HK-2 (cell line): ENCODE data around the gene RGP1.

Experiments used
- DNase-seq: peaks from one replicate; pipeline ENCODE4 v3.0.0-alpha.2; 2018; ENCODE audit not compliant: unreplicated experiment

The RGP1 gene

GRCh38 chr9:35723426-35723825 lies 25.7 kb upstream of the RGP1 start:
- DNase-seq, result no peak

DNA sequence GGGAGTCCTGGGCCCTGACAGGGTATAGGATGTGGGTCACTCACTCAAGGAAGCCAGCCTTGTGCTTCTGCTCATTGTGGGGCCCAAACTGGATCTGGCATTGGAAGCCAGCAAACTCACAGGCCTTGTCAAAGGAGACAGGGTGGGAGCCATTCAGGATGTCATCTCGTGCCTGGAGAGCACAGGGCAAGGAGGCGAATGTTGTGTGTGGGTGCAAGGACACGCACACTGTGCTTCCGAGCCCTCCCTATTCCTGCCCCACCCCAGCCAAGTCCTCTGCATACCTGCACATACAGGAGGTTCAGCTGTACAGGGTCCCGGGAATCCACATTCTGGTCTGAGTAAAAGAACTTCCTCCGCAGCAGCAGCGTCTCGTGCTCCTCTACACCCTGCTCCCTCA lies 25.2 kb upstream of the RGP1 start:
- no peak for DNase-seq

DNA sequence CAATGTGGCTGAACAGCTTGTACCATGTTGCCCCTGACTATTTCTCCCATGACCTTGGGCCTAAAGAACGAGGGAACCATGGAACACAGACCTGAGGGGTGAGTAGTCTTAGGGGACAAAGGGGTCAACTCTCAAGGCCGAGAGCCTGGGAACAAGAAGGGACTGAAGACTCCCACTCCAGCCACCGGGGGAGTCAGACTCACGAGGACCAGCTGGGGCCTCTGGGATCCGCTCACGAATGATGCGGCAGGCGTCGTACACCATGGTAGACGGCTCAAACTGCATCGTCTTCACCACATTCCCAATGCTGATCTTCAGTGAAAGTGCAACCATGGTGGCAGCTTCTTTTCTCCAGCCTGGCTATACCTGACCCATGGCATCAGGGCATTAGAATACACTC lies 23.7 kb upstream of the RGP1 start:
- DNase-seq, result no peak

DNA sequence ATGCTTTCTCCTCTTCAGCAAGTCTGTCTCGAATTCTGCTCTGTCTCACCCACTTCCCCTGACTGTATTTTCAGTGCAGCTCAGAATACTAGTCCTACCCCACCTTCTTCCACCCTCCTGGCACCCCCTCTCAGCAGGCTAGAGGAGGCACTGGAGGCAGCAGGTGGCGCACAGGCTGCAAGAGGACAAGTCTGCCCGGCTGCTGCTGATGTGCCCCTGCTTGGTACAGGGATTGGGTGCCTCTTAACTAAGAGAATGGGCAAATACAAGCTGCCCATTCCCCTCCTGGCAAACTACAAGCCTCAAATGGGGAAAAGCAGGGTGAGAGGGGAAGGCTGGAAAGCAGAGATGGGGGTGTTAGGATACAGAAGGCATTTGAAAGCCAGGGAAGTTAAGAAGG lies 22.2 kb upstream of the RGP1 start:
- no peak for DNase-seq

DNA sequence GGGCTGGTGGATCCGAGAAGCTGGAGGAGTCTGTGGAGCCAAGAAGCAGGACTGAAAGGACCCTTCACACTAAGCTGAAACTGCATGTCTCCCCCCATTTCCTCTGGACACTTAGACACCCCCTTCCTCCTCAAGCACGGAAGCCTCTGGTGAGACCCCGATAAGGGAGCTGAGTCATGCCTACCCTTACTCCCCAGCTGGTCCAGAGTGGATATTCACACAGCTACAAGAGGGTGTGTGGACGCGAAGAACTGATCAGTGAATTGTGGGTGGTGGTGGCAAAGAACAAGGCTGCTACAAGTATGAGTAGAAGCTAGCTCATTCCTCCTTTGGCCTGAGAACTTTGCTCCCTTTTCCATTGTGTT lies 21.4 kb upstream of the RGP1 start:
- DNase-seq, result no peak

DNA sequence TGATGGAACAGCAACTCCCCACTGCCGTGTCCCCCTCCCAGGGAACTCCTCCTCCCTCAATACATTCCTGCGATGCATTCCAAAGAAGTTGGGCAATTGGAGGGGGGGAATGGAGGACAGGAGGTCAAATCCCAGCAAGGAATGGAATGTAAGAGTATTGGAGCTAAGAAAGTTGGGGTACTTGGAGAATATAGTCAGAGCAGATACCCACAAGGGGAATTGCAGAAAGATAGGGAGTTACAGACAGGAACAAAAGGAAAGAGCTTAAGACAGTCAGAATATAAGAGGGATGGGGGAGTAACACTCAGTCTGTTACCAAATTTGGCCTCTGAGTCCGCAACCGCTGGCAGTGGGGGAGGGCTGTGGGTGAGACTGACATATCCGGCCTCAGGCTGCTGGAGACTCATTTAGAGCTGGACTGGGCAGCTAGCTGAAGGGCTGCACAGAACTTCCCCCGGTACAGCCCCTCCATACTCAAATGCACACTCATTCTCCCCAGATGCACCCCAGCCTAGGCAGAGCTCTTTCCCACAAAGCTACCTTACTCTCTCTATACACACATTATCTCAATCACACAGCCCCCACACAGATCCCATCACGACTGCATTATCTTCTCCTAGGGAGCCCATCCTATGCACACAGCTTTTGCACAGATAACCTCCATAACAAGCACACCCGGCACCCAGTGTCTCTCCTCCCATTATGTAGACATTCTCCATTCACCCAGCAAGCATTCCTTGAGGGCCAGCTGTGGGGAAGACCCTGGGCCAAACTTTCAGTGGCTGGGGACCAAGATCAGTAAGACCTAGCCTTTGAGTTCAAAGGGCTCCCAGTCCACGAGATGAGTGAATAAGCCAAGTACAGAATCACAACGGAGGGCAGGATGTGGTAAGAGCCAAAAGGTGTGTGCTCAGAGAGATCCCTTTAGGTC lies 20.8 kb upstream of the RGP1 start:
- DNase-seq, result peak; percentile 63

DNA sequence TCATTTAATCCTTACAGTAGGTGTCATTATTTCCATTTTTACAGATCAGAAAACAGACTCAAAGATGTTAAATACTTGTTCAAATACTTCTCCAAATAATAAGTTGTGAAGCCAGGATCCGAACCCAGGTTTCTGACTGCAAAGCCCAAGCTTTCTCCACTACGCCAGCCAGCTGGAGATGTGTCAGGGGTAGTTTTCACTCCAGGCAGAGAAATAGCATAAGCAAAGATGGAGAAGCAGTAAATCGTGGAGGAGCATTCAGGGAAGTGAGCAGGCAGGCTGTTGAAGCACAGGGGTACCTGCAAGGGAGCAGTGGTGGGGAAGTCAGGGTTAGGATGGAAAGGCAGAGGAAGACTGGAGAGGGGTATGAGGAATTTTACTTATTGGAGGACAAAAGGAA lies 20.0 kb upstream of the RGP1 start:
- DNase-seq, result no peak

GRCh38 chr9:35729700-35730485 lies 19.2 kb upstream of the RGP1 start:
- DNase-seq, result peak; percentile 55

DNA sequence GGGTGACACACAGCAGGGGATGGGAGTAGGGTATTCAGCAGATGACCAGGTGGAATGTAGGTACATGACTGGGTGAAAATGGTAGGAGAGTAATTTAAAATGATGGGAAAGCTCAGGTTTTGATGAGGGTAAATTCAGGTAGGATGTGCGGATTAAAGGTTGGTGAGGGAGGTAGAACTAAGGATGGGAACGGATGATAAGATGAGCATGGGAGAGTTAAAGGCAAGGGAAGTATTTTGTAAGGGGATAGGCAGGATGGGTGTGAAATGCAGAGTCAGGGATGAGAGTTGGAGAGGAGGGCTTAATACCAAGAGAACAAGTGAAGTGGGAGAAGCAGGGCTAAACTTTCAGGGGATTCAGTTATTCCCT lies 18.6 kb upstream of the RGP1 start:
- no peak for DNase-seq

DNA sequence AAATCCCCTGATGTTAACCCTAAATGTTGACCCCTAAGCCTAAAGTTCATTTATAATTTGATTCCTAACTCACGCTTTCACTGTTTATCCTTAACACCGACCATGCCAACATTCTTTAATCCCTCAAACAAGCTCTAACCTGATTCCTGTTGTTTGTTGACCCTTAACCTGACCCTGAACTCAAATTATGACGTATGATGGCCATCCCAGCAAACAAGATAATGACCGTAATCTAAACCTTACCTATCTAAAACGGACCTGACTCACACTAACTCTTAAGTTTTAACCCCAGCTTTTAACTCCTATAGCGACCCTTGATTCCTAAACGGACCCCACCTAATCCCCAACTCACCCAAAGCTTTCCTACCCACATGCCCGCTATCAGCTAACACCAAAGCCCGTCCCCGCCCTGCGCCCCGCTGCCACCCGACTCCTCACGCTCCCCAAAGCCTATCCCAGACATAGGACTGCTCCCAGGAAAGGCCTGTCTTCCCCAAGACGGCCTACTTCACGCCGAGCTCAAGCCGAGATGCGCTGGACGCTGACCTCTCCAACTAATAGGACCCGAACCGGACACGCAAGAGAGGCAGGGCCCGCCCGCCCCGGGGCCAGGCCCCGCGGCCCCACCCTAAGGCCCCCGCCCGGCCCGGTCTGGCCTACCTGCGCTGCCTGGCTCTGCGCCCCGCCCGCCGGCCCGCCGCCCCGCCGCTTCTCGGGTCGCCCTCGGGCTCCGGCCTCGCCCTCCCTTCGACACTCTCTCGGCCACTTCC lies 17.5 kb upstream of the RGP1 start:
- no peak for DNase-seq

- peak; percentile 94 for DNase-seq
Observed at GRCh38 chr9:35732185-35732799, 16.8 kb upstream of the RGP1 start, which contains the start of the genes CREB3 and TLN1. Gene CREB3 (plus strand): TSS chr9:35732666. CDS start chr9:35732773, 107 bp downstream. Gene TLN1 (minus strand): TSS chr9:35732195. CDS start chr9:35725694, 6,501 bp downstream.

DNA sequence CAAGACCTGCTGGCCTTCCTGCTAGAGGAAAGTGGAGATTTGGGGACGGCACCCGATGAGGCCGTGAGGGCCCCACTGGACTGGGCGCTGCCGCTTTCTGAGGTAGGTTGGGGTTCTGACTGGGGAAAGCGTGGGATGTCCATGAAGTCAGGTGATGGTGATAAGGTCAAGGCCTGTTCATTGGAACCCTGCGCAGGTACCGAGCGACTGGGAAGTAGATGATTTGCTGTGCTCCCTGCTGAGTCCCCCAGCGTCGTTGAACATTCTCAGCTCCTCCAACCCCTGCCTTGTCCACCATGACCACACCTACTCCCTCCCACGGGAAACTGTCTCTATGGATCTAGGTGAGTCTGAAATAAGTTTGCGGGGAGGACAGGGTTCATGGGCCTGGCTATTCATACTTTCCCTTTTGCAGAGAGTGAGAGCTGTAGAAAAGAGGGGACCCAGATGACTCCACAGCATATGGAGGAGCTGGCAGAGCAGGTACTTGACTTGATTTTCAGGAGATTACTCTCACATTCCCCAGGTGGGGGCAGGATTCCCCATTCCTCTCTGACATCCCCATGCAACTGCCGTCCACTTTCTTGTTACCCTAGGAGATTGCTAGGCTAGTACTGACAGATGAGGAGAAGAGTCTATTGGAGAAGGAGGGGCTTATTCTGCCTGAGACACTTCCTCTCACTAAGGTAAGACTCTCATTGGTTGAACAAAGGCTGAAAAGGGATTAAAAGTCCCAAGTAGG lies 16.1 kb upstream of the RGP1 start:
- DNase-seq, result peak; percentile 55

DNA sequence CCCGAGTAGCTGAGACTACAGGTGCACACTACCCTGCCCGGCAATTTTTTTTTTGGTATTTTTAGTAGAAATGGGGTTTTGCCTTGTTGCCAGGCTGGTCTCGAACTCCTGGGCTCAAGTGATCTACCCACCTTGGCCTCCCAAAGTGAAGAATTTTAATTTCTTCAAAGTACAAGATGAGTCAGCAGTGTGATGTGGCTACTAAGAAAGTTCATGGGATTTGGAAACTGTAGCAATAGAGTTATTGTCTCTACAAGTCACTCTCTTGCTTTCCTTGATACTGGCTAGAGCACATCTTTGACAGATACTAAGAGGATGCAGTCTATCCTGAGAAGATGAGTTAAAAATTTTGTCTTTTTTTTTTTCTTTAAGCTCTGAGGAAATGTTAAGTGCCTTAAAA lies 15.0 kb upstream of the RGP1 start:
- no peak for DNase-seq

DNA sequence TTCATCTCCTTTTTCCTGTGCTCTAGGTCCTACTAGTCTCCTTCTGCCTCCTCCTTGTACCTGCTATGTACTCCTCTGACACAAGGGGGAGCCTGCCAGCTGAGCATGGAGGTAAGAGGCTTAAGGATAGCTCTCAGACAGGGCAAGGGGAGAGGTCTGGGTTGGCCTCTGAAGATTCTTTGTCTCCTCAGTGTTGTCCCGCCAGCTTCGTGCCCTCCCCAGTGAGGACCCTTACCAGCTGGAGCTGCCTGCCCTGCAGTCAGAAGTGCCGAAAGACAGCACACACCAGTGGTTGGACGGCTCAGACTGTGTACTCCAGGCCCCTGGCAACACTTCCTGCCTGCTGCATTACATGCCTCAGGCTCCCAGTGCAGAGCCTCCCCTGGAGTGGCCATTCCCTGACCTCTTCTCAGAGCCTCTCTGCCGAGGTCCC lies 12.9 kb upstream of the RGP1 start:
- peak; percentile 54 for DNase-seq

DNA sequence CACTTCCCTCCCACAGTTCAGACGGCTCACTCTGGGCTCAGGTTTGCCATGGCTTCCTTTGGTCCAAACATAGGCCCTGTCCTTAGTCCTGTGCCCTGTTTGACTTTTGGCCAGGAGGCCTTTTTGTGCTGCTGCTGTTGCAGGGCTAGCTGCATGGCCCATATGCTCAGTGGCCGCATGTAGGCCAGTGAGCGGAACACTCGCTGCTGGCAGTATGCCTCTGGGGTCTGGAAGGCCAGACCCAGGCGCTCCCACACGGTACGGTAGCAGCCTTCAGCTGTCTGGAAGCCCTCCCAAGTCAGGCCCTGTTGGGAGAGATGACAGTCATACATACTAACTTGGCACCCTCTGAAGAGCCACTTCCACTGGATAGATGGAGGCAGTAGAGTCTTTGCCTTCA lies 11.9 kb upstream of the RGP1 start:
- DNase-seq, result no peak

- DNase-seq, result no peak
Observed at GRCh38 chr9:35738186-35738585, 10.9 kb upstream of the RGP1 start.

DNA sequence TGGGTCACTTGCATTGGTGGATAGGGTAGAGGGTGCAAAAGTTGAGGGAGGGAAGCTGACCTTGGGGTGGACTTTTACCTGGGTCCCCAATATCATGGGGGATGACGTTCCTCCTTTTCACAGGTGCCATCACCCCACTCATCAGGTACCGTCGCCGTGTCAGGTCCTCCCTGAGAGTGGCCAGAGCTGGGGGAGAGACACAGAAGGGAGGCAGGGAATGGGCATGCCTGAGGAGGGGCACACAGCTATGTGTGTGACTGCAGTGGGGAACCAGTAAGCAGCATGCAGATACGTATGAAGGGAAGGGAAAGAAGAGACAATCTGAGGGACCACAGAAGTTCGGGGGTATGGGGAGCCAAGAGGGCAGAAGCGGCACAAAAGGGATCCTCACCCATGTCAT lies 10.2 kb upstream of the RGP1 start:
- DNase-seq, result no peak

- DNase-seq, result no peak
Observed at GRCh38 chr9:35740243-35740642, 8.8 kb upstream of the RGP1 start.

GRCh38 chr9:35741740-35742139 lies 7.3 kb upstream of the RGP1 start:
- DNase-seq, result no peak

GRCh38 chr9:35743452-35743851 lies 5.6 kb upstream of the RGP1 start:
- no peak for DNase-seq
